Rectal smooth muscle tissue (tissue), 1 donor: ENCODE results near the gene BCAR3.

ENCODE experiments used
- H3K27ac ChIP-seq: one replicate; pipeline ENCODE4 v1.7.0; 2013; ENCODE audit warnings: low read depth, low read length, inconsistent platforms
- H3K27me3 ChIP-seq: one replicate; pipeline ENCODE4 v1.7.0; 2013; ENCODE audit warnings: low read length; ENCODE audit not compliant: control insufficient read depth, insufficient read depth
- H3K36me3 ChIP-seq: one replicate; pipeline ENCODE4 v1.7.0; 2013; ENCODE audit warnings: low read length; ENCODE audit not compliant: control insufficient read depth, insufficient read depth
- H3K4me1 ChIP-seq: one replicate; pipeline ENCODE4 v1.7.0; 2013; ENCODE audit warnings: low read length; ENCODE audit not compliant: control insufficient read depth, insufficient read depth
- H3K4me3 ChIP-seq: one replicate; pipeline ENCODE4 v1.7.0; 2013; ENCODE audit warnings: low read length
- H3K9ac ChIP-seq: one replicate; pipeline ENCODE4 v1.7.0; 2013; ENCODE audit warnings: low read length

Gene BCAR3

DNA sequence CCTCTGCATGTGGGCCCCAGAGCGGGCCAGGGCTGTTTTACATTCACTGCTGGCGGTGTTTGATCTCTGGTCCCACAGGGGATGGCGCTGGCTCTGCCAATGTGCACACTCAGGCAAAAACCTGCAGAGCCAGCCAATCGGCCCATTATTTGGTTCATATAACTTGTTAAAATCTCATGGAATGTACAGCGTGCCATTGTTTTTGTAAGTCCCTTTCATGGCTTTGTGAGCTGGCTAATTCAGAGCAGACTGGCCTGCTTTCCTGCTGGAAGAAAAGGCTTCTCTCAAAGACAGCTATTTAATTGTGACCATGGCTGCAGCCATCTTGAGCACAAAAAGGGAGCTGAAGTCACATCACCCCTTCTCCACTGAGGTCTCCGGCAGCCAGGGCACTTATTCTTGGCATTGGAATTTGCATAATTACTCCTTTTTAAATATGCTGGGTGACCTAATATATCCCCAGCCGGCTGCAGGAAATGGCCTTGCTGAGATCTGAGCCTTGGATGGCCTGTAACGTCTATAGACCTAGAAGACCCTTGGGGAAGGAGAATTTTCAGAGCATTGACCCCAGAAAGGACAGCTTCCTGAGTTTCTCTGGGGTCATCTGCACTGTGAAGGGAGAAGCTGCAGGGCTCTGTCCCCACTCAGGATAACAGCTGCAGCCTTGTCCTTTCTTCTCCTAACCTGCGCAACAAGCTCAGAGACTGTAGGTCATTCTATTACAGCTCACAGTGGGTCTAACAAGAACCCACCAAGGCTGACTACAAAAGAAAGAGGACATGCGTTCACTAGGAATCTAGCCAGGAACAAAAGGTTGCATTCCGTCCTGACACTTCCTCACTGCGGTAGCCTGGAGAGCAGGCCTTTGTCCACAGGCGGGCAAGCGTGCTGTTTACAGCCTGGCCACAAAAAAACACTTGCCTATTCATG, 45.8 kb downstream of the BCAR3 start:
- no peaks in the 10 kb centered on the region for H3K4me1 ChIP-seq
- H3K4me3 ChIP-seq: no peak overlapping the region
- H3K27ac ChIP-seq: no peak overlapping the region
- H3K36me3 ChIP-seq: no peaks in the 10 kb centered on the region
- no peak overlapping the region for H3K9ac ChIP-seq
- no peaks in the 10 kb centered on the region for H3K27me3 ChIP-seq

DNA sequence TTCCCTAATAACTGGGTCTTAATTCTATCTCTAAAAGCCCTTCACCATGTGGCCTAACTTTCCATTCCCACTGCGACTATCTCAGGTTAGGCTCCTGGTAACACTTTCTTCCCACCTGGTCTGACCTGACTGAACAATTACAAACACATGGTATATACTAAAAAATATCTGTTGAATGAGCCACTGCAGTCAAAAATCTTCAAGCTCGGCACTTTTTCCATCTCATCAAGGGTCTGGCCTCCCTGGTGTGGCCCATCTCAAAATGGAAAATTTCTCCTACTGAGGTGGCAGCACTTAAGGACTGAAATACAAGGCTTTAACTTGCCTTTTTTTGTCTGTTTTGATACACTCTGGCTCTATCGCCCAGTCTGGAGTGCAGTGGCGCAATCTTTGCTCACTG, 48.3 kb downstream of the BCAR3 start:
- H3K4me3 ChIP-seq: no peak overlapping the region
- H3K27ac ChIP-seq: no peak overlapping the region
- H3K9ac ChIP-seq: no peak overlapping the region
- no peaks in the 10 kb centered on the region for H3K4me1 ChIP-seq
- no peaks in the 10 kb centered on the region for H3K36me3 ChIP-seq
- no peaks in the 10 kb centered on the region for H3K27me3 ChIP-seq

DNA sequence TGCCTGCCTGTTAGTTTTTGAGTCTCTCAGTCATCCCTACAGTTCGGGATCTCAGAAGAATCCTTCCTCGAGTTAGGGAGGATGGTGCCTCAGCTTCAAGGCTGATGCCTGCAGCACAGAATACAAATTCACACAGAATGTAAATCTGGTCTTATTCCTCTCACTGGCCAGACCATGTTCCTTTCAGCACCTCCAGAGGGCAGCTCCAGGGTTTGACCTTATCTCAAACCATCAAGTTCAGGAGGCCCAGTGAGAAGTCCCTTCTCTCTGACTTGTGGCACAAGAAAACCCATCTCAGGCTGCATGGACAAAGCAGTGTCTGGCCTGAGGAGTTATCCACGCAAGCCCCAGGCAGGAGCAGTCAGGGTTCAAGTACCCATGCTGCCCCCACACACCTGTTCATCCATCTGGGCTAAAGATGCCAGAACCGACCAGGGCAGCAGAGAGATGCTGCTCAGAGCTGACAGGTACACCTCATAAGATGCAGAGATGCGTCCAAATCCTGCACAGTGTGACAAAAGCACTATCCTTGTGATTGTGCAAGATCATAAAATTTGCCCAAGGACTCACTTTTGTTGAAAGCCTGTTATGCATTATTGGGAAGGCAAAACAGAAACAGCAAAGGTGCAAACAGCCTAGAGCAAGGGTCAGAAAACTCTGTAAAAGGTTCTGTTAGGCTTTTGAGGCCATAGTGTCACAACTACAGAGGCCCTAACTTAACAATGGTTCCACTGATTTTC, 49.8 kb downstream of the BCAR3 start:
- H3K27me3 ChIP-seq: no peaks in the 10 kb centered on the region
- H3K36me3 ChIP-seq: no peaks in the 10 kb centered on the region
- H3K4me3 ChIP-seq: no peak overlapping the region
- H3K9ac ChIP-seq: no peak overlapping the region
- H3K4me1 ChIP-seq: no peaks in the 10 kb centered on the region
- H3K27ac ChIP-seq: no peak overlapping the region

DNA sequence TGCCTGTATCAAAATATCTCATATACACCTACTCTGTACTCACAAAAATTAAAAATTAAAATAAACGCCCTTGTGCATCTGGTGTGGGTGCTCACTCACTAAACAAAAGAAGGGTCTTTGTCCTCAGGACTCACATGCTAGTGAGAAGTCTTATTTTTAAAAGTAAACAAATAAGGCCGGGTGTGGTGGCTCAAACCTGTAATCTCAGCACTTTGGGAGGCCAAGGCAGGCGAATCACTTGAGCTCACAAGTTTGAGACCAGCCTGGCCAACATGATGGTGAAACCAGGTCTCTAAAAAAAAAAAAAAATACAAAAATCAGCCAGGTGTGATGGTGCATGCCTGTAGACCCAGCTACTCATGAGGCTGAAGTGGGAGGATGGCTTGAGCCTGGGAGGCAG, 51.5 kb downstream of the BCAR3 start:
- no peak overlapping the region for H3K9ac ChIP-seq
- no peak overlapping the region for H3K27ac ChIP-seq
- no peaks in the 10 kb centered on the region for H3K36me3 ChIP-seq
- no peaks in the 10 kb centered on the region for H3K4me1 ChIP-seq
- no peak overlapping the region for H3K4me3 ChIP-seq
- no peaks in the 10 kb centered on the region for H3K27me3 ChIP-seq

DNA sequence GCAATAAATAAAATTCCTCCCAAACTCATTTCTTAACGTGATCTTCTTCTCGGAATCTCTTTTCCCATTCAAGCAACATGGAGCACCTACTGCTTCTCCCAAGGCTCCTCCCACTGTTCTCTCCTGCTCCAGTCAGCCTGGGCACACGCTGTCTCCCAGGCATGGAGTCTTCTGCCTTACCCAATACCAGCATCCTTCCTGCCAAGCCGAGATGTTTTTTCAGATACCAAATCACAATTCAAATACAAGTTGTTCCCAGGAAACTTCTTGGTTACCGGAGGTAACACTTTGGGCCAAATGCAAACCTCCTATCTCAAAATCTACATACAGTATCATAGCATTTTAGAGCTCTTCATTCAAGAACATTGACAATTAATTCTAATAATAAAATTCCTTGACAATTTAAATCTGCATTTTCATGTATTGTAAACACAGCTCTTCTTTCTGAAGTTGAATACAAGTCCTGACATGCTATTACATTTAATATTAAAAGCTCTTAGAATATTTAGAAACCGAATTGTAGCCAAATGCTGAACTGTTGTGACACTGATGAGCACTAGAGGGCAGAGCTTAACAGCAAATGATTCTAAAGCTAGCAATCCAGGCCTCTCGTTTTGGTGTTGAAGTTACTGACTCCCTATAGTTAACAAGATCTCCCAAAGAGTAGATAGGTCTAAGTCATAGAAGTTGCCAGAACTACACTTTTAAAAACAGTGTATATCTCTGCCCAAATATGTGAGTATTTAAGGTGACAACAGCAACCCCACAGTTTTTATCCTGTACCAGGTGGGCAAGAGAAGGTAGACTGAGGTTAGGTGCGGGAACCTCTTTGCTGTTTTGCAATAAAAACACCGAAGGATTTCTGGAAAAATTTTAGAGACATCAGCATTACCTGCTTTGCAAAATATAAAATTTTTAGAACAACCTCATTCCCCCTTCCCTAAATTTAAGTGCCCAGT, 52.3 kb downstream of the BCAR3 start:
- Histone ChIP-seq H3K4me3 (no peak overlapping the region), H3K4me1 (no peaks in the 10 kb centered on the region), H3K27ac (no peak overlapping the region), H3K36me3 (no peaks in the 10 kb centered on the region), H3K9ac (no peak overlapping the region), H3K27me3 (no peaks in the 10 kb centered on the region)

DNA sequence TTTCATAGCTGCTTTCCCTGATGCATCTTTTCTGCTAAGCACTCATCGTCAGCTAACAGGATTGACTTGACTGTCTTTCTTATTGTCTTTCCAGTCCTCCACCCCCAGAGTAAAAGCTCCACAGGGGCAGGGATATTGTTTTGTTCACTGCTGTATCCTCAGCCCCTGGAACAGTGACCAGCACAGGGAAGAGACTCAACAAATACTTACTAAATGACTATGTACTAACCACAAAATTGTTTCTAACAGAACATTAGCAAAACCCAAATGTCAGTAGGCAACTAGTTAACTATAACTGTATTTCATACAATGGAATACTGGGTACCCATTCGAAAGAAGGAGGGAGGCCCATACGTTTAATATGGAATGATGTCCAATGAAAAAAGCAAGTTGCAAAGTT, 53.0 kb downstream of the BCAR3 start:
- no peaks in the 10 kb centered on the region for H3K27me3 ChIP-seq
- no peak overlapping the region for H3K4me3 ChIP-seq
- H3K9ac ChIP-seq: no peak overlapping the region
- H3K4me1 ChIP-seq: no peaks in the 10 kb centered on the region
- H3K27ac ChIP-seq: no peak overlapping the region
- H3K36me3 ChIP-seq: no peaks in the 10 kb centered on the region

DNA sequence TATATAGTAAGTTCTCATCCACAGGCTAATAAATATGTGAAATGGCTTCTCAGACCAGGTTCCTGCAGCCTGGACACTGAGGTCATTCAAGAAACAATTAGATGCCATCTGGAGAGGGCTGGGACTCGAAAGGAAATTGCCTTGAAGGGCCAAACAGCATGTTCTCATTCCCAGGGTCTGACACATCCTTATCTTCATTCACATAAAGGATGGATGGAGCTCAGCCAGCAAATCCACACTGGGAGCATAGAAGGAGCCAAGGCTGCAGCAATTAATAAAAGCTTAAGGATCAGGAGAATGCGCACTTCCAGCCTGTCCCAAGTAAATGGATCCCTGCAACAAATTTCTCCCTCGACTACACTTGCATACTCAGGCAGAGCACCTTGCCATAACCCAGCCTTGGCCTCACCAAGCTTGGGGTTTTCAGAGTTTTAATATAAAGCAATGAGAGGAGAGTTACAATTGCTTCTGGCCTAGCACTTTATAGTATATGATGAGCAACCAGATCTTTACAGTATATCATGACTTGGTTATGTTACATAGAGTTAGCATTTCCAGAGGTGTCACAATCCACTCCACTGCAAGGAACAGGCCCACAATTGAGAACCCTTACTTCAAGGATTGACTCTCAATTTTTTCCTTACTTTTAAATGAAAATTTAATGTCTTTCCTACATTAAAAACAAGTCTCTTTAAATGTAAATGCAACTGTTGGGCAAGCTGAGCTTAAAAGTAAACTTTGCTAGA, 55.9 kb downstream of the BCAR3 start:
- no peaks in the 10 kb centered on the region for H3K4me1 ChIP-seq
- no peak overlapping the region for H3K27ac ChIP-seq
- H3K4me3 ChIP-seq: no peak overlapping the region
- H3K36me3 ChIP-seq: no peaks in the 10 kb centered on the region
- no peaks in the 10 kb centered on the region for H3K27me3 ChIP-seq
- no peak overlapping the region for H3K9ac ChIP-seq

DNA sequence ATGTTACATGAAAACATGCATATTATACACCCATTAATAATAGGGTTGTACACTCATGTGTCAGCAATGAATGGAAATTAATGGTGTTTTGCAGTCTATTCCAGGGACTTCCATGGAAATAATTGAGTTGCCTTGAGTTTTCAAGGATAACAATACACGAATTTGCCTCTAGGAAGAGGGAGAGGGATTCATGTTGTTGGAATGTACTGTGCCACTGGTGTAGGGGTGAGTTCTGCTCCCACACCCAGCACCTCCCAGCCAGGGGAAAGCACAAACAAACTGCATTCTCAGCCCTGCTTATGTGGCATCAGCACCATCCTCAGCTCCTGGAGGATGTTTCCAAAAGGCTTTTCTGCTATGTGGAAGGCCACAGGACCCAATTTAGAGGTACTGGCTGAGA, 57.8 kb downstream of the BCAR3 start:
- Histone ChIP-seq H3K4me1 (no peaks in the 10 kb centered on the region), H3K4me3 (no peak overlapping the region), H3K36me3 (no peaks in the 10 kb centered on the region), H3K27ac (no peak overlapping the region), H3K27me3 (no peaks in the 10 kb centered on the region), H3K9ac (no peak overlapping the region)

DNA sequence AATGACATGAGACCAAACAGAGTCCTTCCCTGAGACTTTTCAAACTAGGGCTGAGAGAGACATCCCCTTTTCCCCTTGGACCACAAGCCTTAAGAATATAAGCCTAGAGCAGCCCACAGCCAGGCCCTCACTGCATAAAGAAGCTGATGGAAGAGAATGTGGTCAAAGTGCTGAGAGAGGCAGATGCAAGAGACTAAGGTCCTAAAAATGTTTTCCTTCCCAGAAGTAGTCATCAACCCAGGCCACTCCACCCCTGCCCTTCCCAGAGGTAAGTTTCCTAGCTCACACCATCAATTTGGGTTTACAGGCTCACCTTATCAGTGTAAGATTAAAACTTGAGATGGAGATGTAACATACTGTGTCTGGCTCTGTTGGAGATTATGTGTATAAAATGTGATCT, 58.2 kb downstream of the BCAR3 start:
- Histone ChIP-seq H3K27me3 (no peaks in the 10 kb centered on the region), H3K36me3 (no peaks in the 10 kb centered on the region), H3K9ac (no peak overlapping the region), H3K4me3 (no peak overlapping the region), H3K27ac (no peak overlapping the region), H3K4me1 (no peaks in the 10 kb centered on the region)

DNA sequence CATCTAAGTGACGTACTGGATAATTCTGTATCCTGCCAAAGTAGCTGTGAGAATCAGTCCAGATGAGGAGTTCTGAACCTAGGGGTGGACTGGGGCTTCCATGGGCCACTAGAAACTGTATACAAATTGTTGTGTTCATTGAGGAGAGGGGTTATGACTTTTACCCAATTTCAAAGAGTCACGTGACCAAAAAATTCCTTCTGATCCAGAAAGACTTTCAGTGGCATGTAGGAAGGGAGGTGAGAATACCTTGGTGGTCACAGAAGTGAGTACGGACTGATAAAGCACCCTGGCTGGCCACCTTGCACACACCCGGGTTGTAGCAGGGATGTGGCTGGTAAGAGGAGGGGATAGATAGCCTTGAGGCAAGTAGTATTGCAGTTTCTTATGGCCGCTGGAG, 60.4 kb downstream of the BCAR3 start:
- Histone ChIP-seq H3K4me3 (no peak overlapping the region), H3K36me3 (no peaks in the 10 kb centered on the region), H3K27me3 (no peaks in the 10 kb centered on the region), H3K9ac (no peak overlapping the region), H3K4me1 (peaks cover 4% of the 10 kb centered on the region), H3K27ac (no peak overlapping the region)

DNA sequence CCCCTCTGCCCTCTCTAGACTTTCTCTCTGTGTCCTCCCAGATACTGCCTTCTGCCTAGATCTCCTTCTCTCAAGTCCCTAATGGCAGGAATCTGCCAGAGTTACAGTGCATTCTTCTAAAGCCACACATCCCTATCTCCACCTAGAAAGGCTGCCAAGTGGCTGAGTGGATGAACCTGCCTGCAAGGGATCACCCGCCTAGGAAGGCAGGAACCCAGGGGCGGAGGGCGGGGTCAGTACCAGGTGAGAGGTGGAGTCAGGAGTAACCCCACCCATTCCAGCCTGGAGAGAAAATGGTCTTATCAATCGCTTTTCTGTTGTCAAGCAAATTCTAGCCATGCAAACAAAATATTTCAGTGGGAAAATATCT, 60.8 kb downstream of the BCAR3 start:
- peaks cover 4% of the 10 kb centered on the region for H3K4me1 ChIP-seq
- no peak overlapping the region for H3K4me3 ChIP-seq
- H3K9ac ChIP-seq: no peak overlapping the region
- H3K36me3 ChIP-seq: no peaks in the 10 kb centered on the region
- H3K27ac ChIP-seq: no peak overlapping the region
- no peaks in the 10 kb centered on the region for H3K27me3 ChIP-seq
